DND-41 (cell line): ENCODE measurements around the gene PTPRN2.

Source experiments
- CTCF ChIP-seq: IDR thresholded peaks from 2 replicates; pipeline ENCODE4 v1.5.1; 2012; ENCODE audit warnings: borderline replicate concordance, low read length, moderate library complexity, mild to moderate bottlenecking; ENCODE audit not compliant: poor library complexity, severe bottlenecking; ENCODE audit errors: extremely low read depth
- EZH2 ChIP-seq: IDR thresholded peaks from 3 replicates; pipeline ENCODE4 v1.6.1; 2012; ENCODE audit warnings: borderline replicate concordance, low read depth, mild to moderate bottlenecking, moderate library complexity, low read length, inconsistent platforms; ENCODE audit not compliant: severe bottlenecking

GRCh38 chr7:158364451-158364850 lies 223.2 kb downstream of the PTPRN2 start:
- TF ChIP-seq CTCF (no peak), EZH2 (no peak)
